GM18520 (cell line): Measurements from ENCODE around the gene NSMF.
"Not testable (repeated sequence)": the region's sequence is repeated elsewhere in the genome, so short reads cannot be mapped to it uniquely, and the experiment has no call there.

Source experiments
- ATAC-seq: cut with Tn5 transposase; IDR thresholded peaks from one replicate; pipeline ENCODE4 v1.9.1; 2021; ENCODE audit not compliant: unreplicated experiment

Gene NSMF

GRCh38 chr9:137459601-137460362 is 648 bp upstream of the NSMF start:
- ATAC-seq = no peak

- peak; percentile 10 for ATAC-seq
Measured at GRCh38 chr9:137458194-137459151, 661 bp downstream of the NSMF start.

- no peak for ATAC-seq
Measured at GRCh38 chr9:137457406-137458193, 1.5 kb downstream of the NSMF start.

- ATAC-seq = no peak
Measured at GRCh38 chr9:137456864-137457405, 2.2 kb downstream of the NSMF start.

- no peak for ATAC-seq
Measured at GRCh38 chr9:137456061-137456863, 2.9 kb downstream of the NSMF start.

- ATAC-seq = no peak
Measured at GRCh38 chr9:137455359-137455991, 3.7 kb downstream of the NSMF start.

- ATAC-seq = no peak
Measured at GRCh38 chr9:137454597-137455358, 4.4 kb downstream of the NSMF start.

- ATAC-seq = no peak
Measured at GRCh38 chr9:137454145-137454596, 5.0 kb downstream of the NSMF start.

GRCh38 chr9:137453643-137454081 is 5.5 kb downstream of the NSMF start:
- ATAC-seq = peak; percentile 50

- ATAC-seq = no peak
Measured at GRCh38 chr9:137452761-137453642, 6.1 kb downstream of the NSMF start.

GRCh38 chr9:137452006-137452760 is 7.0 kb downstream of the NSMF start:
- ATAC-seq = no peak

GRCh38 chr9:137451264-137452005 is 7.7 kb downstream of the NSMF start:
- ATAC-seq = not testable (repeated sequence)

GRCh38 chr9:137450539-137451222 is 8.5 kb downstream of the NSMF start:
- not testable (repeated sequence) for ATAC-seq

- no peak for ATAC-seq
Measured at GRCh38 chr9:137449931-137450538, 9.1 kb downstream of the NSMF start.
